HK-2 (cell line): Measurements from ENCODE around the gene ARMC7.
A peak's percentile ranks its signal among the peaks of the same experiment; 100 is the strongest.

Experiments used
- DNase-seq: peaks from one replicate; pipeline ENCODE4 v3.0.0-alpha.2; 2018; ENCODE audit not compliant: unreplicated experiment

Gene ARMC7

GRCh38 chr17:75078284-75079022 lies 31.3 kb upstream of the ARMC7 start:
- peak; percentile 84 for DNase-seq

GRCh38 chr17:75079023-75079373 lies 30.8 kb upstream of the ARMC7 start:
- no peak for DNase-seq

- DNase-seq, result no peak
Observed at GRCh38 chr17:75081611-75082540, 27.9 kb upstream of the ARMC7 start.

GRCh38 chr17:75082683-75083082 lies 27.1 kb upstream of the ARMC7 start:
- DNase-seq, result no peak

GRCh38 chr17:75084039-75084660 lies 25.6 kb upstream of the ARMC7 start:
- no peak for DNase-seq

- DNase-seq, result no peak
Observed at GRCh38 chr17:75086496-75087181, 23.1 kb upstream of the ARMC7 start.

- DNase-seq, result no peak
Observed at GRCh38 chr17:75087182-75087557, 22.6 kb upstream of the ARMC7 start.

GRCh38 chr17:75087558-75088453 lies 22.0 kb upstream of the ARMC7 start, which contains the start of gene SLC16A5:
SLC16A5 (plus strand) TSS chr17:75087954; CDS start chr17:75093637, 5,683 bp downstream.
- peak; percentile 90 for DNase-seq

GRCh38 chr17:75088465-75089417 lies 21.0 kb upstream of the ARMC7 start:
- peak; percentile 46 for DNase-seq

GRCh38 chr17:75090871-75091854 lies 18.6 kb upstream of the ARMC7 start:
- DNase-seq, result no peak

- no peak for DNase-seq
Observed at GRCh38 chr17:75091855-75092327, 17.9 kb upstream of the ARMC7 start.

GRCh38 chr17:75093548-75094158 lies 16.1 kb upstream of the ARMC7 start:
- DNase-seq, result no peak

- DNase-seq, result no peak
Observed at GRCh38 chr17:75094871-75095399, 14.8 kb upstream of the ARMC7 start.

- DNase-seq, result peak; percentile 95
Observed at GRCh38 chr17:75096082-75096625, 13.6 kb upstream of the ARMC7 start.

GRCh38 chr17:75097865-75098264 lies 11.9 kb upstream of the ARMC7 start:
- no peak for DNase-seq

- DNase-seq, result no peak
Observed at GRCh38 chr17:75098861-75099260, 10.9 kb upstream of the ARMC7 start.

- no peak for DNase-seq
Observed at GRCh38 chr17:75099881-75100595, 9.7 kb upstream of the ARMC7 start.
